ENCODE results near the gene PI4KA.

DNA sequence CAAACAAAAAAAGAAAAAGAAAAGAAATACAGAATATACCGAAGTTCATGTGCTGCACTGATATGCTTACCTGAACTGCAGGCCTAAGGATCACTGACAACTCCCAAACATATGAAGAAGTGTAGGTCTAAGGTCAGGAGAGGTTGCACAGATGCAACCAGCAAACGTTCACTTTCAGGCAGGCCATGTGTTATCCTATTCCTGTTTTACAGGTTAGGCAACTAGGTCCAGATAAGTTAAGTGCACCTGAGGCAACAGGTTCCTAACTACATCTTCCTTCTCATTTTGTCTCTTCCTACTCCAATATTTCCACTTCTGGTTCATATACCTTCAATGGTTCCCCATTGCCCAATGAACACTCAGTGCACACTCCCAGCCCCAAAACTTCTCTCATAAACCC, 15.1 kb downstream of the PI4KA start:
- TF ChIP-seq, protein P1, sequence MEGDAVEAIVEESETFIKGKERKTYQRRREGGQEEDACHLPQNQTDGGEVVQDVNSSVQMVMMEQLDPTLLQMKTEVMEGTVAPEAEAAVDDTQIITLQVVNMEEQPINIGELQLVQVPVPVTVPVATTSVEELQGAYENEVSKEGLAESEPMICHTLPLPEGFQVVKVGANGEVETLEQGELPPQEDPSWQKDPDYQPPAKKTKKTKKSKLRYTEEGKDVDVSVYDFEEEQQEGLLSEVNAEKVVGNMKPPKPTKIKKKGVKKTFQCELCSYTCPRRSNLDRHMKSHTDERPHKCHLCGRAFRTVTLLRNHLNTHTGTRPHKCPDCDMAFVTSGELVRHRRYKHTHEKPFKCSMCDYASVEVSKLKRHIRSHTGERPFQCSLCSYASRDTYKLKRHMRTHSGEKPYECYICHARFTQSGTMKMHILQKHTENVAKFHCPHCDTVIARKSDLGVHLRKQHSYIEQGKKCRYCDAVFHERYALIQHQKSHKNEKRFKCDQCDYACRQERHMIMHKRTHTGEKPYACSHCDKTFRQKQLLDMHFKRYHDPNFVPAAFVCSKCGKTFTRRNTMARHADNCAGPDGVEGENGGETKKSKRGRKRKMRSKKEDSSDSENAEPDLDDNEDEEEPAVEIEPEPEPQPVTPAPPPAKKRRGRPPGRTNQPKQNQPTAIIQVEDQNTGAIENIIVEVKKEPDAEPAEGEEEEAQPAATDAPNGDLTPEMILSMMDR (IDR thresholded peaks at IDR 0.05) = no peak
- TF ChIP-seq POLR2AphosphoS5 (IDR thresholded peaks at IDR 0.05) = peak in 1 of 3 donors; percentile 37
- TF ChIP-seq POLR2A (IDR thresholded peaks at IDR 0.05) = no peak

All from stomach (tissue), 4 donors.